Ureter (tissue), 1 donor: Measurements from ENCODE around the gene ARVCF. TPM values are rescaled to one million over a fixed set of nuclear protein-coding genes. Genes with fewer than 3 reads are reported as not detected.
A peak's percentile ranks its signal among the peaks of the same experiment; 100 is the strongest.

Source experiments
- DNase-seq: peaks from one replicate; pipeline ENCODE4 v3.0.0-alpha.2; 2020; ENCODE audit warnings: low spot score
- total RNA-seq: library from RNA; stranded (reverse); gene quantifications from one replicate; pipeline ENCODE4 v1.2.4, GENCODE V29; 2023
- donor health status: DM: yes; HTN: yes; CAD: no.

Gene ARVCF
- total RNA-seq, 1 donor from 2014 or later, result 11.5 TPM

- no peak for DNase-seq
Measured at GRCh38 chr22:19961868-19962245, 54.8 kb downstream of the ARVCF start.

- DNase-seq, result no peak
Measured at GRCh38 chr22:19961201-19961580, 55.4 kb downstream of the ARVCF start.

GRCh38 chr22:19960491-19961200 is 56.0 kb downstream of the ARVCF start:
- no peak for DNase-seq

GRCh38 chr22:19959587-19960490 is 56.8 kb downstream of the ARVCF start:
- no peak for DNase-seq

GRCh38 chr22:19959043-19959586 is 57.5 kb downstream of the ARVCF start:
- peak; percentile 79 for DNase-seq

GRCh38 chr22:19958083-19959042 is 58.3 kb downstream of the ARVCF start:
- no peak for DNase-seq

- no peak for DNase-seq
Measured at GRCh38 chr22:19957445-19957844, 59.2 kb downstream of the ARVCF start.

GRCh38 chr22:19955241-19956128 is 61.1 kb downstream of the ARVCF start:
- no peak for DNase-seq

GRCh38 chr22:19951346-19951745 is 65.3 kb downstream of the ARVCF start:
- DNase-seq, result no peak

- no peak for DNase-seq
Measured at GRCh38 chr22:19948057-19948760, 68.4 kb downstream of the ARVCF start.

GRCh38 chr22:19943082-19944026 is 73.3 kb downstream of the ARVCF start:
- DNase-seq, result no peak

- DNase-seq, result no peak
Measured at GRCh38 chr22:19942157-19943081, 74.2 kb downstream of the ARVCF start.

GRCh38 chr22:19941365-19942082 is 75.1 kb downstream of the ARVCF start, which contains the start of the genes COMT and TXNRD2:
Gene COMT, plus strand, starts transcription at chr22:19941772. Its CDS starts 20,755 bp downstream, at chr22:19962527.
Gene TXNRD2, minus strand, starts transcription at chr22:19941818. Its CDS starts 15 bp downstream, at chr22:19941803.
- no peak for DNase-seq

- no peak for DNase-seq
Measured at GRCh38 chr22:19940536-19941364, 75.9 kb downstream of the ARVCF start.

GRCh38 chr22:19937616-19938473 is 78.8 kb downstream of the ARVCF start:
- no peak for DNase-seq
